Peyer's patch (tissue), 4 donors: ENCODE results near the gene SUPT16H. TPM values are rescaled to one million over a fixed set of nuclear protein-coding genes. Genes with fewer than 3 reads are reported as not detected.

Experiments
- DNase-seq, 3 donors: peaks; one replicate each; pipeline ENCODE4 v3.0.0-alpha.2; 2017 to 2019
- H3K27ac ChIP-seq, 4 donors: fragments of 200-600 bp; sonication (generic); one replicate each; pipeline ENCODE4 v1.5.1; 2016 to 2019
- H3K27me3 ChIP-seq, 2 donors: fragments of 200-600 bp; sonication (generic); one replicate each; pipeline ENCODE4 v1.5.1; 2019
- H3K36me3 ChIP-seq, 3 donors: fragments of 200-600 bp; sonication (generic); one replicate each; pipeline ENCODE4 v1.5.1; 2016 to 2019
- H3K4me1 ChIP-seq, 4 donors: fragments of 200-600 bp; sonication (generic); one replicate each; pipeline ENCODE4 v1.5.1; 2016 to 2019
- H3K4me3 ChIP-seq, 4 donors: fragments of 200-600 bp; sonication (generic); 1 replicate in 3 of 4; 2 replicates in 1 of 4; pipeline ENCODE4 v1.5.1; 2016 to 2019; ENCODE audit warnings: mild to moderate bottlenecking in 1 of 4
- H3K9me3 ChIP-seq, 4 donors: fragments of 200-600 bp; sonication (generic); one replicate each; pipeline ENCODE4 v1.5.1; 2016 to 2019; ENCODE audit warnings: mild to moderate bottlenecking in 1 of 4
- CTCF ChIP-seq, 6 experiments: fragments of 450-650 bp in 4 of 6; fragments of 200-600 bp in 2 of 6; sonication (generic) in 1 of 6; IDR thresholded peaks; one replicate each; pipeline ENCODE4 v1.5.1; 2017 to 2019; ENCODE audit warnings: antibody characterized with exemption in 6 of 6, mild to moderate bottlenecking in 3 of 6, moderate library complexity in 1 of 6
- POLR2A ChIP-seq, 2 donors: fragments of 450-650 bp; IDR thresholded peaks; one replicate each; pipeline ENCODE4 v1.5.1; 2017; ENCODE audit warnings: antibody characterized with exemption in 2 of 2, mild to moderate bottlenecking in 2 of 2, moderate library complexity in 2 of 2
- total RNA-seq, 4 donors: library from RNA; depleted of rRNA; stranded (reverse); fragments of >200 nt; gene quantifications; one replicate each; pipeline ENCODE4 v1.1.0, GENCODE V29; 2016

SUPT16H gene
- total RNA-seq, 4 donors from 2014 or later, result 25.7 to 86.6 (median 37.5) TPM

- no peak for DNase-seq
- Histone ChIP-seq H3K36me3 (peaks cover 0 to 95% (median 5%) of the 10 kb centered on the region in 3 donors), H3K27me3 (no peaks in the 10 kb centered on the region), H3K4me1 (no peaks in the 10 kb centered on the region), H3K27ac (no peak overlapping the region), H3K4me3 (no peak overlapping the region), H3K9me3 (no peaks in the 10 kb centered on the region)
- TF ChIP-seq CTCF (IDR thresholded peaks at IDR 0.05) (no peak), POLR2A (IDR thresholded peaks at IDR 0.05) (no peak)
Measured at GRCh38 chr14:21415329-21415728, 31.5 kb upstream of the SUPT16H start.

DNA sequence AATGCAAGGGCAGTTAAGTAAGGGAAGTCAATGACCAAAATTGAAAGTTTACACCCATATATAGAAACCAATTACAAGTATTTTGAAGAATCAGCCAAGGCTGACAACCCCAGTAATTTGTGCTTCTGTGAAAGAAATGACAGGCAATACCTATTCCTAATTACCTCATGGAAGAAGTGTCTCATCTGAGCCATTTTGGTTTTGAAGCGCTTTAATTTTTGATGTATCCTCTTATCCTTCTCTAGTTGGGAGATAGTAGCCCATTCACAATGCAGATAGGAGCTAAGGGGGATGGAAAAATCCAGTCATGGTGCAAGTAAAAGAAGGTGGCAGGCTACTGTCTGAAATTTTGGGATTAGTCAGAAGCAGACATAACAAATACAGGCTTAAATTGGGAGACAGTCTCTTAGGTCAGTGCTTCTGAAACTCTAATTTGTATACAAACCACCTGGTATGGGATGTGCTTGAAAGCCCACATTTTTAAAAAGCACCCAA lies 30.4 kb upstream of the SUPT16H start:
- H3K9me3 ChIP-seq, result no peaks in the 10 kb centered on the region
- no peak overlapping the region for H3K4me3 ChIP-seq
- no peak for TF ChIP-seq CTCF (IDR thresholded peaks at IDR 0.05)
- TF ChIP-seq POLR2A (IDR thresholded peaks at IDR 0.05), result no peak
- H3K4me1 ChIP-seq, result no peaks in the 10 kb centered on the region
- no peak overlapping the region for H3K27ac ChIP-seq
- H3K36me3 ChIP-seq, result peaks cover 0 to 95% (median 5%) of the 10 kb centered on the region in 3 donors
- DNase-seq, result no peak
- no peaks in the 10 kb centered on the region for H3K27me3 ChIP-seq

GRCh38 chr14:21408147-21408546 lies 24.3 kb upstream of the SUPT16H start:
- DNase-seq, result no peak
- Histone ChIP-seq H3K27ac (no peak overlapping the region), H3K9me3 (no peaks in the 10 kb centered on the region), H3K27me3 (no peaks in the 10 kb centered on the region), H3K4me3 (no peak overlapping the region), H3K4me1 (no peaks in the 10 kb centered on the region), H3K36me3 (peaks cover 0 to 99% (median 4%) of the 10 kb centered on the region in 3 donors)
- TF ChIP-seq CTCF (IDR thresholded peaks at IDR 0.05) (no peak), POLR2A (IDR thresholded peaks at IDR 0.05) (no peak)

DNA sequence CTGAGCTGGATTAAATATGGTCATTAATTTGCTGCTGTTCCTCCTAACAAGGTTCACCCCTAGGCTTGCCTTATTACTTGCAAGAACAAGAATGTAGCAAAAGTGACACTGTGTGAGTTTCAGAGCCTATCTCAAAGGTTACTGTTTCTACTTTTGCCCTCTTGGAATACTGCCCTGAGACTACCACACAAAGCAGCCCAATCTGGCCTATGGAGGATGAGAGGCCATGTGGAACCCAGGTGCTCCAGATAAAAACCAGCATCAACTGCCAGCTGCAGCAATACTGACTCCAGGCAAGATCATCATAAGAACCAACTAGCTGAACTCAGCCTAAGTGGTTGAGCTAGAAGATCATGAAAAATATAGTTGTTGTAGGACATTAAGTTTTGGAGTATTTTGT lies 22.4 kb upstream of the SUPT16H start:
- peaks cover 0 to 99% (median 4%) of the 10 kb centered on the region in 3 donors for H3K36me3 ChIP-seq
- TF ChIP-seq POLR2A (IDR thresholded peaks at IDR 0.05), result no peak
- no peak for TF ChIP-seq CTCF (IDR thresholded peaks at IDR 0.05)
- H3K4me3 ChIP-seq, result no peak overlapping the region
- DNase-seq, result no peak
- no peaks in the 10 kb centered on the region for H3K9me3 ChIP-seq
- no peak overlapping the region for H3K27ac ChIP-seq
- no peaks in the 10 kb centered on the region for H3K4me1 ChIP-seq
- no peaks in the 10 kb centered on the region for H3K27me3 ChIP-seq

DNA sequence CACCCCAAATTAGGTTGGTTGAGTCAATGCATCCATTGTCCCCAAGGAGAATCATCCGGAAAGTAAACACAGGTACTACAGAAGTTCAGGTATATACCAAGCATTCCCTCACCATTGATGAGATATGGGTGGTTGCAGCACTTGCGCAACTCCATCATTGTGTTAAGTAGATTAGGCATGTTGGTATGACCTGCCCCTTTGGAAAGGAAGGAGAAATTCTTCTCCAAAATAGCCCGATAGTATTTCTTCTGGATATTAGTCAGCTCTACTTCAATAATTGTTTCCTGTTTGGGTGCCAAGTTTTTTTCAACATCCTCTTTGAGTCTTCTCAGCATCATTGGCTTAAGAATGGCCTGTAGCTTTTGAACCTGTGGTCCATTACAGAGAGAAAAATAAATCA lies 21.3 kb upstream of the SUPT16H start:
- H3K4me3 ChIP-seq, result no peak overlapping the region
- peaks cover 0 to 99% (median 4%) of the 10 kb centered on the region in 3 donors for H3K36me3 ChIP-seq
- no peak for TF ChIP-seq POLR2A (IDR thresholded peaks at IDR 0.05)
- no peak for TF ChIP-seq CTCF (IDR thresholded peaks at IDR 0.05)
- H3K9me3 ChIP-seq, result no peaks in the 10 kb centered on the region
- no peak for DNase-seq
- H3K27ac ChIP-seq, result no peak overlapping the region
- H3K27me3 ChIP-seq, result no peaks in the 10 kb centered on the region
- no peaks in the 10 kb centered on the region for H3K4me1 ChIP-seq
